ENCODE results near the gene PLIN5.

- TF ChIP-seq CTCF (IDR thresholded peaks at IDR 0.05; ENCODE audit: insufficient read depth, low read length) (no peak), SPI1 (IDR thresholded peaks at IDR 0.05; ENCODE audit: borderline replicate concordance, low read depth) (no peak), GABPA (IDR thresholded peaks at IDR 0.05; ENCODE audit: low read depth) (no peak)
Observed at GRCh38 chr19:4500841-4501591, 34.0 kb downstream of the PLIN5 start.

All from HL-60 (cell line).